Measurements from ENCODE around the gene NAV3. TPM values are rescaled to one million over a fixed set of nuclear protein-coding genes. Genes with fewer than 3 reads are reported as not detected.

Gene NAV3
- total RNA-seq, 6 donors from 2014 or later: 3.5 to 24.1 (median 8.6) TPM

DNA sequence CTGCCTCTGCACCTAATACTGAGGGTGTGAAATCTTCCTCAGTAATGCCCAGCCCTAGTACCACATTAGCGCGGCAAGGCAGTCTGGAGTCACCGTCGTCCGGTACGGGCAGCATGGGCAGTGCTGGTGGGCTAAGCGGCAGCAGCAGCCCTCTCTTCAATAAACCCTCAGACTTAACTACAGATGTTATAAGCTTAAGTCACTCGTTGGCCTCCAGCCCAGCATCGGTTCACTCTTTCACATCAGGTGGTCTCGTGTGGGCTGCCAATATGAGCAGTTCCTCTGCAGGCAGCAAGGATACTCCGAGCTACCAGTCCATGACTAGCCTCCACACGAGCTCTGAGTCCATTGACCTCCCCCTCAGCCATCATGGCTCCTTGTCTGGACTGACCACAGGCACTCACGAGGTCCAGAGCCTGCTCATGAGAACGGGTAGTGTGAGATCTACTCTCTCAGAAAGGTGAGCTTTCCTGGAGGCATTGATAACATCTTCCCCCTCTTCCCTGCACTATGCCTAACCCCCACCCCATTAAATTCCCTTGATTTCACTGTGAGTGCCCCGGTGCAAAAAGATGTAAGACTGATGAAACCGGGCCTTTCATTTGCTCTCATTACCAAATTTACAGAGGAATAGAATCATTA is 291.4 kb downstream of the NAV3 start:
- Histone ChIP-seq H3K4me1 (no peaks in the 10 kb centered on the region), H3K9me3 (no peaks in the 10 kb centered on the region), H3K4me3 (no peak overlapping the region), H3K36me3 (peaks cover 0 to 3% (median 0%) of the 10 kb centered on the region in 4 donors), H3K27me3 (no peaks in the 10 kb centered on the region), H3K27ac (no peak overlapping the region)
- DNase-seq (peak in 1 of 2 donors; percentile 56), ATAC-seq (ENCODE audit: low FRiP score in 2 of 2) (peak in 1 of 2 donors; percentile 57)
- WGBS, 2 donors: 89 to 91% methylated on average over 16 of the region's 16 CpGs
- TF ChIP-seq EP300 (IDR thresholded peaks at IDR 0.05): no peak
- TF ChIP-seq, protein P1, sequence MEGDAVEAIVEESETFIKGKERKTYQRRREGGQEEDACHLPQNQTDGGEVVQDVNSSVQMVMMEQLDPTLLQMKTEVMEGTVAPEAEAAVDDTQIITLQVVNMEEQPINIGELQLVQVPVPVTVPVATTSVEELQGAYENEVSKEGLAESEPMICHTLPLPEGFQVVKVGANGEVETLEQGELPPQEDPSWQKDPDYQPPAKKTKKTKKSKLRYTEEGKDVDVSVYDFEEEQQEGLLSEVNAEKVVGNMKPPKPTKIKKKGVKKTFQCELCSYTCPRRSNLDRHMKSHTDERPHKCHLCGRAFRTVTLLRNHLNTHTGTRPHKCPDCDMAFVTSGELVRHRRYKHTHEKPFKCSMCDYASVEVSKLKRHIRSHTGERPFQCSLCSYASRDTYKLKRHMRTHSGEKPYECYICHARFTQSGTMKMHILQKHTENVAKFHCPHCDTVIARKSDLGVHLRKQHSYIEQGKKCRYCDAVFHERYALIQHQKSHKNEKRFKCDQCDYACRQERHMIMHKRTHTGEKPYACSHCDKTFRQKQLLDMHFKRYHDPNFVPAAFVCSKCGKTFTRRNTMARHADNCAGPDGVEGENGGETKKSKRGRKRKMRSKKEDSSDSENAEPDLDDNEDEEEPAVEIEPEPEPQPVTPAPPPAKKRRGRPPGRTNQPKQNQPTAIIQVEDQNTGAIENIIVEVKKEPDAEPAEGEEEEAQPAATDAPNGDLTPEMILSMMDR (IDR thresholded peaks at IDR 0.05): no peak
- no peak for TF ChIP-seq POLR2A (IDR thresholded peaks at IDR 0.05)
- TF ChIP-seq POLR2AphosphoS5 (IDR thresholded peaks at IDR 0.05): no peak

DNA sequence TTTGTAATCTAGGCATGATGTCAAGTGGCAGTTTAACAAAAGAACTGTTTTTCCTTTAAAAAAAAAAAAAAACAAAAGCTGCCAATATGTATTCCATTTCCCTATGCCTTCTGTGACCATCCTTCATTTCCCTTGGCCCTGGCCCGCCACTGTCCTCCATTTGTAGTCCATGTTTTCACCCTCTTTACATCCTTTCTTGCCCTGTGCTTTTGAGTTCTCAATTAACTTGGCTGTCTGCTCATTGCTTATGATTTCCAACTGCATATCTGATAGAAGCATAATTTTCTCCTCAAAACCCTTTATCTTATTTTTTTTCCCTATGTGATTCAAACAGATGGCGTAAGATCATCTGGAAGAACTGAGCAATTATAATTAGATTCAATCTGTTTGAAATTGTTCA is 297.5 kb downstream of the NAV3 start:
- ATAC-seq (ENCODE audit: low FRiP score in 2 of 2) (no peak), DNase-seq (no peak)
- H3K4me3 ChIP-seq: no peak overlapping the region
- no peak for TF ChIP-seq POLR2AphosphoS5 (IDR thresholded peaks at IDR 0.05)
- H3K27me3 ChIP-seq: no peaks in the 10 kb centered on the region
- 96 to 99% methylated on average over 2 of the region's 2 CpGs for WGBS, 2 donors
- H3K36me3 ChIP-seq: no peaks in the 10 kb centered on the region
- H3K9me3 ChIP-seq: no peaks in the 10 kb centered on the region
- no peak overlapping the region for H3K27ac ChIP-seq
- H3K4me1 ChIP-seq: no peaks in the 10 kb centered on the region

DNA sequence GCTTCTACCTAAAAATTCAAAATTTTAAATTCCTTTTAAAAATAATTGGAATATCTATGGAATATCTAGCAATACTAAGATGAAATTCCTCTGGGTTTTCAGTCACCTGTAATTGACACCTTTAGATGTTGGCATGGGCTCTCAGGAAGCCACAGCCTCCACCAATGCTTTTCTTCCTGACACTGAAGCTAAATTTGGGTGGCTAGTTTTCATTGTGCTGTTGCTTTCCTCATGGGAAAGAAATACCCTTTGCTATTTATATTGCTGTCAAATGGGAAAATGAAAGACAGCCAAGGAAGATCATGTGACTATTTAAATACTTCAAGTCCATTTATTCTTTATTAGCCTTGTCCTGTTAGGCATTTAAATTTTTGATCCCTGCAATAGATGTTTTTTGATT is 313.0 kb downstream of the NAV3 start:
- no peak for ATAC-seq (ENCODE audit: low FRiP score in 2 of 2)
- H3K27ac ChIP-seq: no peak overlapping the region
- H3K9me3 ChIP-seq: no peaks in the 10 kb centered on the region
- peaks cover 0 to 4% (median 0%) of the 10 kb centered on the region in 4 donors for H3K36me3 ChIP-seq
- H3K4me3 ChIP-seq: no peak overlapping the region
- H3K4me1 ChIP-seq: no peaks in the 10 kb centered on the region
- H3K27me3 ChIP-seq: no peaks in the 10 kb centered on the region
- DNase-seq: no peak
- TF ChIP-seq EP300 (IDR thresholded peaks at IDR 0.05): no peak
- TF ChIP-seq POLR2A (IDR thresholded peaks at IDR 0.05): no peak
- no peak for TF ChIP-seq POLR2AphosphoS5 (IDR thresholded peaks at IDR 0.05)

DNA sequence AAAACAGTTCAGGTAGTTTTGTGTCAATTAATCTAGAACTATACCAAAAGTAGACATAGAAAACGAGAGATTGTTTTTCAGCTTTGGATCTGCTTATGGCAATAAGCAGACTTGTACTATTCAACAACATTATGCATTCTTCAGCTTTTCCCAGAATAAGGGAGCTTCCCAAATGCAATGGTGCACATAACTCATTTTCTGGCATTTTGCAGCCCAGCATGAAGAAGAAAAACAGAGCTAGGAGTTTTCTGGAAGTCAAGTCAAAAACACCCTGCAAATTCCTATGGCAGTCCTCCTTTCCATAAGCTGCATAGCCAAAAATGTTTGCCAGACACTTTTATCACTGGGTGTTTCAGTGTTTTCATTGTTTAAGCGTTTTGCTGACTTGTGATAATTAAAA is 314.7 kb downstream of the NAV3 start:
- Histone ChIP-seq H3K27me3 (no peaks in the 10 kb centered on the region), H3K4me3 (no peak overlapping the region), H3K9me3 (no peaks in the 10 kb centered on the region), H3K4me1 (no peaks in the 10 kb centered on the region), H3K27ac (no peak overlapping the region), H3K36me3 (peaks cover 0 to under 1% (median 0%) of the 10 kb centered on the region in 4 donors)
- WGBS, 2 donors: 59 to 61% methylated on average over 2 of the region's 2 CpGs
- DNase-seq (no peak), ATAC-seq (ENCODE audit: low FRiP score in 2 of 2) (no peak)
- TF ChIP-seq, protein P1 (IDR thresholded peaks at IDR 0.05): no peak
- no peak for TF ChIP-seq EP300 (IDR thresholded peaks at IDR 0.05)
- no peak for TF ChIP-seq POLR2AphosphoS5 (IDR thresholded peaks at IDR 0.05)
- no peak for TF ChIP-seq POLR2A (IDR thresholded peaks at IDR 0.05)

DNA sequence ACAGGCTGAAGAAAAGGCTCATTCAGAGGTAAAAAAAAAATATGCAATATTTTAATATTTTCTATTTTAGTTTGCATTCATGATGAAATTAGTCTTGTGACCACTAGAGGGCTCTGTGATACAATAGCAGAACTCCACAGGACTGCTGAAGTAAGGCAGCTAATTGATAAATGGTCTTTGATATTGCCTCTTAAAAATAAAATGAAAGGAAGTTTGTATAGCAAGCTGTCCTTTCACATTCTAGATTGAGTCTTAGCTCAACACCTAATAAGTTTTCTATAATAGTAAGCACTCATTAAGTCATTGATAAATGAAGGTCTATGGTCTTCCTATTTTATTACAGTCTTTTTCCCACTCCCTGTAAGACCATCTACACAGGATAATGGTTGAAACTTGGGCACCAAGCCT is 315.7 kb downstream of the NAV3 start:
- H3K4me3 ChIP-seq: no peak overlapping the region
- no peak for TF ChIP-seq EP300 (IDR thresholded peaks at IDR 0.05)
- TF ChIP-seq, protein P1 (IDR thresholded peaks at IDR 0.05): peak in 5 of 6 experiments; percentile 21 to 64 (median 33)
- H3K36me3 ChIP-seq: no peaks in the 10 kb centered on the region
- H3K27me3 ChIP-seq: no peaks in the 10 kb centered on the region
- no peaks in the 10 kb centered on the region for H3K4me1 ChIP-seq
- no peak overlapping the region for H3K27ac ChIP-seq
- no peaks in the 10 kb centered on the region for H3K9me3 ChIP-seq
- DNase-seq: no peak
- ATAC-seq (ENCODE audit: low FRiP score in 2 of 2): no peak

DNA sequence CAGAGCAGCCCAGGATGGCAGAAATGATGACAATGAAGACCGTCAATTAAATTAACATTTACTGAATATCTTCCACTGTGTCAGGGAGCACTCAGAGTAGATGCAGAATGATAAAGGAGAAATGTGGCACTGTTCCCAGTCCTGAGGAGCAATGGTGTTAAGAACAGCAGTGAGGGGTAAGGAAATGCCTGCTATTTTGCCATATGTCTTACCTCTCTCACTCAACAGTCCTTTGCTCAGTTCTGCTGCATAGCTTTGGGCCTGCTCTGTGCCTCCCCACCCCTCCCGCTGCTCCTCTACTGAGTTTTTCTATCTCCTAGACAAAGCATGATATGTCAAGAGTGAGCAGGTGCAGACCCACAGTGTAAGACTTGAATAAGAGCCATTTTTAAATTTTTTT is 318.8 kb downstream of the NAV3 start:
- Histone ChIP-seq H3K9me3 (no peaks in the 10 kb centered on the region), H3K4me3 (no peak overlapping the region), H3K4me1 (no peaks in the 10 kb centered on the region), H3K27me3 (no peaks in the 10 kb centered on the region), H3K36me3 (no peaks in the 10 kb centered on the region), H3K27ac (no peak overlapping the region)
- DNase-seq (no peak), ATAC-seq (ENCODE audit: low FRiP score in 2 of 2) (no peak)
- 78% methylated on average over 2 of the region's 2 CpGs for WGBS, 2 donors
- no peak for TF ChIP-seq POLR2AphosphoS5 (IDR thresholded peaks at IDR 0.05)
- no peak for TF ChIP-seq EP300 (IDR thresholded peaks at IDR 0.05)
- TF ChIP-seq, protein P1 (IDR thresholded peaks at IDR 0.05): no peak
- no peak for TF ChIP-seq POLR2A (IDR thresholded peaks at IDR 0.05)
